Hypothalamus (tissue), 51 donors: ENCODE results near the gene MALRD1.
"Not testable (repeated sequence)": the region's sequence is repeated elsewhere in the genome, so short reads cannot be mapped to it uniquely, and the experiment has no call there.

Source experiments
- DNase-seq, 51 donors: peaks; one replicate each; lab custom pipeline; 2025; lab: John Stamatoyannopoulos, UW

MALRD1 gene

GRCh38 chr10:19480353-19480752, 431.8 kb downstream of the MALRD1 start:
- DNase-seq, result no peak

GRCh38 chr10:19483421-19483820, 434.8 kb downstream of the MALRD1 start:
- no peak for DNase-seq

- peak in 31 of 51 donors; percentile 0 to 61 (median 23) for DNase-seq
These were observed 440.1 kb downstream of the MALRD1 start for GRCh38 chr10:19488592-19489280.

GRCh38 chr10:19491166-19491565, 442.6 kb downstream of the MALRD1 start:
- no peak for DNase-seq

GRCh38 chr10:19493917-19494316, 445.3 kb downstream of the MALRD1 start:
- no peak for DNase-seq

- no peak for DNase-seq
These were observed 448.4 kb downstream of the MALRD1 start for GRCh38 chr10:19497026-19497425.

GRCh38 chr10:19498393-19499290, 450.0 kb downstream of the MALRD1 start:
- DNase-seq, result peak in 1 of 51 donors; percentile 4

- DNase-seq, result no peak
These were observed 450.7 kb downstream of the MALRD1 start for GRCh38 chr10:19499291-19499770.

- DNase-seq, result no peak
These were observed 452.4 kb downstream of the MALRD1 start for GRCh38 chr10:19500959-19501358.

GRCh38 chr10:19505320-19506312, 457.0 kb downstream of the MALRD1 start:
- no peak for DNase-seq

- not testable (repeated sequence) for DNase-seq
These were observed 461.6 kb downstream of the MALRD1 start for GRCh38 chr10:19510005-19510732.

- DNase-seq, result no peak
These were observed 469.5 kb downstream of the MALRD1 start for GRCh38 chr10:19518109-19518508.

- DNase-seq, result no peak
These were observed 470.0 kb downstream of the MALRD1 start for GRCh38 chr10:19518632-19519031.

- no peak for DNase-seq
These were observed 482.7 kb downstream of the MALRD1 start for GRCh38 chr10:19531324-19531723.

- DNase-seq, result no peak
These were observed 483.8 kb downstream of the MALRD1 start for GRCh38 chr10:19532411-19532810.

GRCh38 chr10:19541299-19541698, 492.7 kb downstream of the MALRD1 start:
- DNase-seq, result no peak

- no peak for DNase-seq
These were observed 497.6 kb downstream of the MALRD1 start for GRCh38 chr10:19546224-19546623.

- DNase-seq, result no peak
These were observed 500.9 kb downstream of the MALRD1 start for GRCh38 chr10:19549503-19549902.

GRCh38 chr10:19556666-19557065, 508.1 kb downstream of the MALRD1 start:
- DNase-seq, result no peak

GRCh38 chr10:19561181-19561580, 512.6 kb downstream of the MALRD1 start:
- no peak for DNase-seq
